Spleen (tissue), 13 donors: ENCODE measurements around the gene NEMF. TPM values are rescaled to one million over a fixed set of nuclear protein-coding genes. Genes with fewer than 3 reads are reported as not detected.

Source experiments
- DNase-seq: peaks from one replicate; pipeline ENCODE4 v3.0.0-alpha.2; 2020
- H3K27ac ChIP-seq, 8 donors: fragments of 200-600 bp; sonication (generic) in 7 of 8; 1 replicate in 4 of 8; 2 replicates in 4 of 8; pipeline versions ENCODE4 v1.5.0 to v1.8.0; 2016 to 2021; ENCODE audit warnings: inconsistent platforms in 4 of 8, mild to moderate bottlenecking in 4 of 8, moderate library complexity in 1 of 8
- H3K27me3 ChIP-seq, 7 donors: fragments of 200-600 bp; sonication (generic) in 6 of 7; replicated peaks in 1 of 7; 1 replicate in 4 of 7; 2 replicates in 3 of 7; pipeline versions ENCODE4 v1.5.0 to v1.8.0; 2016 to 2021; ENCODE audit warnings: inconsistent platforms in 3 of 7, mild to moderate bottlenecking in 1 of 7
- H3K36me3 ChIP-seq, 6 donors: fragments of 200-600 bp; sonication (generic) in 5 of 6; 1 replicate in 4 of 6; 2 replicates in 2 of 6; pipeline versions ENCODE4 v1.5.0 to v1.8.0; 2016 to 2021; ENCODE audit warnings: inconsistent platforms in 2 of 6
- H3K4me1 ChIP-seq, 6 donors: fragments of 200-600 bp; sonication (generic) in 5 of 6; 1 replicate in 3 of 6; 2 replicates in 3 of 6; pipeline versions ENCODE4 v1.5.0 to v1.8.0; 2016 to 2021; ENCODE audit warnings: inconsistent platforms in 3 of 6
- H3K4me3 ChIP-seq, 8 donors: fragments of 200-600 bp; sonication (generic) in 7 of 8; 1 replicate in 4 of 8; 2 replicates in 4 of 8; pipeline versions ENCODE4 v1.5.0 to v1.8.0; 2016 to 2021; ENCODE audit warnings: inconsistent platforms in 4 of 8, mild to moderate bottlenecking in 4 of 8, moderate library complexity in 2 of 8
- H3K9me3 ChIP-seq, 8 donors: fragments of 200-600 bp; sonication (generic) in 7 of 8; 1 replicate in 4 of 8; 2 replicates in 4 of 8; pipeline versions ENCODE4 v1.5.0 to v1.8.0; 2016 to 2021; ENCODE audit warnings: inconsistent platforms in 4 of 8
- CTCF ChIP-seq, 11 experiments: fragments of 200-600 bp in 7 of 11; fragments of 450-650 bp in 4 of 11; sonication (generic) in 4 of 11; IDR thresholded peaks in 8 of 11; conservative IDR thresholded peaks in 3 of 11; 1 replicate in 7 of 11; 2 replicates in 4 of 11; pipeline versions ENCODE4 v1.4.0 to v1.8.0; 2016 to 2021; ENCODE audit warnings: antibody characterized with exemption in 11 of 11, inconsistent platforms in 4 of 11, mild to moderate bottlenecking in 1 of 11
- POLR2A ChIP-seq, 3 donors: fragments of 450-650 bp; IDR thresholded peaks; one replicate each; pipeline ENCODE4 v1.5.1; 2017; ENCODE audit warnings: antibody characterized with exemption in 3 of 3, mild to moderate bottlenecking in 1 of 3
- POLR2AphosphoS5 ChIP-seq, 3 donors: sonication (generic); formaldehyde crosslinking; IDR thresholded peaks; one replicate each; pipeline ENCODE4 v1.5.1; 2017; ENCODE audit warnings: antibody characterized with exemption in 3 of 3
- WGBS, 5 donors: extraction: QIAGEN DNeasy Blood & Tissue Kit in 3 of 5; methylation state at CpG; one replicate each; pipeline versions ENCODE4 v1.1.5 to v1.1.7; 2013 to 2018; 5-methylcytosine and 5-hydroxymethylcytosine counted together
- intact Hi-C: fragments of 100-400 bp; cut with DNase I; formaldehyde crosslinking; loops from one replicate; pipeline ENCODE4 v1.15.0; 2023; ENCODE audit warnings: low total_unique reads
- long read RNA-seq, 2 donors: transcript quantifications; one replicate each; lab custom pipeline, GENCODE V29; 2026
- polyA plus RNA-seq, 3 donors: library from polyadenylated mRNA; stranded (reverse); fragments of 200-250 nt; gene quantifications; one replicate each; pipeline ENCODE4 v1.2.1, GENCODE V29; 2013
- total RNA-seq, 7 donors: library from RNA; depleted of rRNA in 3 of 7; stranded (reverse); fragments of >200 nt in 3 of 7; fragmentation: NEBNext Ultra II Directional in 4 of 7; extraction: Animal tissue kit (Norgen Biotek cat#: 25700) in 4 of 7; gene quantifications; one replicate each; pipeline versions ENCODE4 v1.1.0 to v1.2.1, GENCODE V29; 2016 to 2021
- donor health status: healthy with polysubstance abuse.
- donor health status: DM: no; HTN: no; CAD: no; lungs with moderate emphysema.
- donor health status: DM: no; HTN: no; CAD: no.
- donor health status: Bipolar disorder and iron deficiency.
- donor health status: healthy.
- donor health status: DM: no; HTN: no; CAD: no.
- donor health status: DM: yes; HTN: yes; CAD: no.

The NEMF gene
- 100 to 1,000 TPM in 2 of 7 donors, 10 to 100 TPM in 5; 77.3 to 187 (median 84.7) TPM for total RNA-seq
- polyA plus RNA-seq = 10 to 100 TPM; 24.3 to 35.0 (median 29.3) TPM
- long read RNA-seq, donor 1, partial matches to known transcripts = 33 of 75 reads
- long read RNA-seq, donor 1, other reads (novel, unspliced or antisense) = 39 of 75 reads
- long read RNA-seq, donor 2, partial matches to known transcripts = 24 of 25 reads
- long read RNA-seq, donor 2, other reads (novel, unspliced or antisense) = 0 of 25 reads

GRCh38 chr14:49852301-49853157 lies at the start of gene NEMF:
Gene NEMF, minus strand, starts transcription at chr14:49852788. Its CDS starts 35 bp downstream, at chr14:49852753.
- intact Hi-C loops = no loop called here

GRCh38 chr14:49900973-49901372 lies 48.4 kb upstream of the NEMF start:
- no peaks in the 10 kb centered on the region for H3K27me3 ChIP-seq
- H3K4me1 ChIP-seq = peaks cover 21 to 53% (median 45%) of the 10 kb centered on the region in 6 donors
- intact Hi-C loops = no loop called here
- no peak overlapping the region for H3K4me3 ChIP-seq
- H3K36me3 ChIP-seq = peaks cover 0 to 8% (median 0%) of the 10 kb centered on the region in 6 donors
- no peak for TF ChIP-seq POLR2AphosphoS5 (IDR thresholded peaks at IDR 0.05)
- TF ChIP-seq POLR2A (IDR thresholded peaks at IDR 0.05) = no peak
- no peak for TF ChIP-seq CTCF (IDR thresholded peaks at IDR 0.05 in 8 of 11, conservative IDR thresholded peaks at IDR 0.05 in 3 of 11)
- DNase-seq = no peak
- H3K27ac ChIP-seq = no peak overlapping the region
- H3K9me3 ChIP-seq = no peaks in the 10 kb centered on the region
- 95 to 100% (median 97%) methylated on average over 1 of the region's 1 CpG for WGBS, 5 donors

More at GRCh38 chr14:49852301-49853157, at the start of gene NEMF:
- TF ChIP-seq POLR2AphosphoS5 (IDR thresholded peaks at IDR 0.05) (peak; percentile 95), CTCF (IDR thresholded peaks at IDR 0.05 in 8 of 11, conservative IDR thresholded peaks at IDR 0.05 in 3 of 11) (peak; percentile 36 to 84 (median 73)), POLR2A (IDR thresholded peaks at IDR 0.05) (peak in 2 of 3 donors; percentile 37 to 62)
- peak; percentile 94 for DNase-seq
- Histone ChIP-seq H3K27ac (peak within 1 kb of the TSS; percentile 78 to 97 (median 94)), H3K4me3 (peak within 1 kb of the TSS; percentile 66 to 87 (median 78)), H3K27me3 (no peaks in the 10 kb centered on the region), H3K9me3 (no peaks in the 10 kb centered on the region), H3K36me3 (peaks cover 0 to 36% (median 21%) of the 10 kb centered on the region in 6 donors), H3K4me1 (peaks cover 10 to 64% (median 47%) of the 10 kb centered on the region in 6 donors)
- WGBS, 5 donors = 0 to 1% (median 0%) methylated on average over 48 to 49 of the region's 49 CpGs

- 56 to 80% (median 75%) methylated on average over 2 of the region's 2 CpGs for WGBS, 5 donors
- DNase-seq = no peak
- peaks cover 0 to 32% (median 0%) of the 10 kb centered on the region in 6 donors for H3K36me3 ChIP-seq
- intact Hi-C loops = no loop called here
- H3K4me1 ChIP-seq = peaks cover 21 to 66% (median 54%) of the 10 kb centered on the region in 6 donors
- TF ChIP-seq CTCF (IDR thresholded peaks at IDR 0.05 in 8 of 11, conservative IDR thresholded peaks at IDR 0.05 in 3 of 11) (no peak), POLR2A (IDR thresholded peaks at IDR 0.05) (no peak), POLR2AphosphoS5 (IDR thresholded peaks at IDR 0.05) (no peak)
- H3K4me3 ChIP-seq = peak overlapping the region in 3 of 8 donors; percentile 0 to 86 (median 26)
- H3K27me3 ChIP-seq = no peaks in the 10 kb centered on the region
- no peaks in the 10 kb centered on the region for H3K9me3 ChIP-seq
- H3K27ac ChIP-seq = peak overlapping the region; percentile 66 to 100 (median 100)
Observed at GRCh38 chr14:49898485-49898884, 45.9 kb upstream of the NEMF start.
